HG03439 (cell line): ENCODE data around the gene PRKD1.
A peak's percentile ranks its signal among the peaks of the same experiment; 100 is the strongest.

Experiments
- ATAC-seq: cut with Tn5 transposase; IDR thresholded peaks from one replicate; pipeline ENCODE4 v1.9.1; 2021; ENCODE audit warnings: mild to moderate bottlenecking, moderate library complexity; ENCODE audit not compliant: unreplicated experiment

Gene PRKD1

DNA sequence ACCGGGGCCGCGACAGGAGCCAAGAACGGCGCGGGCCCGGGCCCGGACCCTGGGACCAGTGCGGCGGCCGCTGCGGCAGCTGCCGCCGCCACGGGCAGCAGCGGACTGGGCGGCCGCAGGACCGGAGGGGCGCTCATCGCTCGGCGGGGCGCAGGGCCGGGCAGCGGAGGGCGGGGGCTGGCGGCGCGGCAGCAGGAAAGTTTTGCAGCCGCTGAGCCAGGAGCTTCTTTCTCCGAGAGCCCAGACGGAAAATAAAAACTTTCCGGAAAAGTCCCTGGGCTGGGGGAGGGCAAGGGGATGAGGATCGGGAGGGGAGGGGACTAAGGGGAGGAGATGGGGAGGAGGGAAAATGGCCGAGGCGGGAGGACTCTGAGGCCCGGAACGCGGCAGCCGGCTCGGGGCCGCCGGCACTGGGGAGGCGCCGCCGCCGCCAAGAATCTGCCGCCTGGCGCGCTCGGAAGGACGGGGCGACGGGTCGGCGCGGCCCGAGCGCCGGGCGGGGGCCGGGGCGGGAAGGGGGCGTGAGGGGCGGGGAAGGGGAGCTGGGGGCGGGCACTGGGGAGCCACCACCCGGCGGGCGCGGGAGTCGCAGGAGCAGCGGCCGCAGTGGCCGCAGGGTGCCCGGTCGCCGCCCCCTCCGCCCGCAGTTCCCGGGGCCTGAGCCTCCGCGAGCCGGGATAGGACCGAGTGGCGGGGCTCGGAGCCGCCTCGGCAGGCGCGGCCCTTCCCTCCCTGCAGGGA lies at the start of gene PRKD1:
PRKD1 (minus strand) TSS at position 472 of the 741 bp plus-strand sequence.
- peak; percentile 55 for ATAC-seq

- no peak for ATAC-seq
Measured at GRCh38 chr14:29971101-29971500, 43.5 kb upstream of the PRKD1 start.

DNA sequence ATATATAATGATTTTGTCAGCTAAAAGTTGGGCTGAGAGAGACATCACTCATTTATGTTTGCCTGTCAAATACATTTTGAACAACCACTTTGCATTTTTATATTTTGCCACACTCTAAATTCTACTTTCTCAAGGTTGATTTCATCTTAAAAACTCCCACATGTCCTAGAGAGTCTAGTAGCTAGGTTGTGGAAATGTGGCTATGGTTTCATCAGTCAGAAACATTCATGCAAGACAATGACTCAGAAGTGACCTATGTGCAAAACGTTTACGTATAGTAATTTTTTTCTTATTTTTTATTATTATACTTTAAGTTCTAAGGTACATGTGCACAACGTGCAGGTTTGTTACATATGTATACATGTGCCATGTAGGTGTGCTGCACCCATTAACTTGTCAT lies 27.4 kb upstream of the PRKD1 start:
- no peak for ATAC-seq

- no peak for ATAC-seq
Measured at GRCh38 chr14:29953501-29953900, 25.9 kb upstream of the PRKD1 start.

DNA sequence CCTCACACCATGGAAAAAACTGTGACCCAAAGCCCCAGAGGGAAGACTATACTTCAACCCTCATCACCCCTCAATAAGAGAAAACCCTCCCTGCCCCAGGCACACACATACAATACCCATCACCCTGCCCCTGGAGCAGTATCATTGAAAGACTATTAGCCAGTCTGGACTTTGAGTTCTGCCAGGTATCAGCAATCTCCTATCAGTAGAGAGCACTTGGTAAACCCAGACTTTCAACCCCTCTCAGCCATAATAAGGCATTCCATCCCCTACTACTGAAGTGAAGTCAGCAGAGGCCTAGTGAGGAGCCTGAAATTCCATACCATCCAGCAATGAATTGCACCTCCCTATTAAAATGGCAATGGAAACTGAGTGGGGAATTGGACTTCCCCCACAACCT lies 16.4 kb upstream of the PRKD1 start:
- no peak for ATAC-seq

- no peak for ATAC-seq
Measured at GRCh38 chr14:29941401-29941800, 13.8 kb upstream of the PRKD1 start.

DNA sequence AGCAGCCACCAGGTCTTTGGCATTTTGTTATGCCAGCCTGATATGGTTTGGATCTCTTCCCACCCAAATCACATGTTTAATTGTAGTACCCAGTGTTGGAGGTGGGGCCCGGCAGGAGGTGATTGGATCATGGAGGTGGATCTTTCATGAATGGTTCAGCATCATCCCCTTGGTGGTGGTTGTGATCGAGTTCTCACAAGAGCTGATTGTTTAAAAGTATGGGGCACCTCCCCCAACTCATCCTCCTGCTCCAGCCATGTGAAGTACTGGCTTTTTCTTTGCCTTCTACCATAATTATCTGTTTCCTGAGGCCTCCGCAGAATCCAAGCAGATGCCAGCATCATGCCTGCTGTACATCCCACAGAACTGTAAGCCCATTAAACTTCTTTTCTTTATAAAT lies 12.8 kb upstream of the PRKD1 start:
- no peak for ATAC-seq

GRCh38 chr14:29937116-29937515 lies 9.5 kb upstream of the PRKD1 start:
- ATAC-seq: no peak

DNA sequence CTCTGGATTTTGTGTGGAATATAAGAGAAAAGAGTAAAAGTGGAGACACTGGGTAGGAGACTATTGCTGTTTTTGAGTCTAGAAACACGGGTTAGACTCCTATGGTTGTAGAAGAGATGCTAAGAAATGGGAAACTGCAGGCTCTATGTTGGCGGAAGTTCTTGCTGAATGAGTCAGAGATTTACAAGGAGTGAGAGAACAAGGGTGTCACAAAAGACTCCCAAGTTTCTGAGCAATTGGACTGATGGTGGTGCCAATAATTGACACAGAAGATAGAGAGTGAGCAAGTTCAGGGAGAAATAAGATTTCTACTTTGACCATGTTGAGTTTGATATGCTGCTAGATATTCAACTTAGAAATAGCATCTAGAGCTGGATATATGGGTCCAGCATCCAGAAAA lies 2.6 kb upstream of the PRKD1 start:
- no peak for ATAC-seq

DNA sequence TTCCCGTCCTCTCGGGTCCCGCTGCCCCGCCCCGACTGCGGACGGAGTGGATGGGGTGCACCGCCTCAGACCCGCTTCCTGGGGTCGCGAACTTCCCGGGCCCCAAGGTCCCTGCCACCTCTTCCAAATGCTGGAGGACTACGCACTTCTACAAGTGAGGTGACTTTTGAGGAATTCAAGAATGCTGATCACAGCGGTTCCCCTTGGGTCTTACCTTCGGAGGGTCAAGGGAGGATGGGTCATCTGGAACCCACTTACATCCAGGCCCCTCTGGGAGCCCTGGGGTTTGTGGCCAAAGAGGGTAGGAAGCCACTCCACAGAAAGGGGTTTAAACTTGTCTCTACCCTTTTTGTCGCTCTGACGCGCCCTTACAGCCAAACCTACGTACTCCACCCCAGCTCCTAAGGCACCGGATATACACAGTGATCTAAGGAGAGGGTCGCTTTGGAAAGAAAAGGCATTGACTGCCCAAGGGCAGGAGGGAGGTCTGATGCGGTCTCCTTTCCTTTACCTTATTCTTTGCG lies 532 bp upstream of the PRKD1 start:
- peak; percentile 4 for ATAC-seq

DNA sequence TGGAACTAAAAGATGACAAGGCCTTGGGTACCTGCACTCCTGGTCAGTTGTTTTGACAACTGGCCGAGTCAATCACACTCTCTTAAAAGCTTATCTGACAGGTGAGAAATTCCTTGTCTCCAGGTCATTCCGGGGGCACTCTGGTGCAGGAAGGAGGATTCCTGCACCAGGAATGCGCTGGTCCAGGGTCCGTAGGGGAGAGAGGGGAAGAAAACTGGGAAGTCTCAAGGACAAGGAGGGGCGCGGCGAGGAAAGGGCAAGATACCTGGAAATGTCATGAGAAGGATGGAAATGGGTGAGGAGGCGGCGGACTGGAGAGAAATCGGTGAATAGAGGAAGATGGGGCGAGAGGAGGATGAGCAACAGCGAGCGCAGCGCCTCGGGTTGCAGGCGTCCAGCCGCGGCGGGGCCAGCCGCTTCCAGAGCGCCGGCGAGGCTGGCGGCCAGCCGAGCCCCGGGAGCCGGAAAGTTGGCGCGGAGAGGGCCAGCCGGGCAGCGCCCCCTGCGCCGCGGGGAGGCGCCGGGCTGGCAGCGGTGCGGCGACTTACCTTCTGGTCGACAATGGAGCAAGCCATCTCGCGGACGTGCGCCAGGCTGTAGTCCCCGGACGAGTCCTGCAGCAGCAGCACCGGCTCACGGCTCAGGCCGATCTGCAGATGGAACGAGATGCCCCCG lies 809 bp downstream of the PRKD1 start:
- peak; percentile 53 for ATAC-seq

GRCh38 chr14:29926228-29926627 lies 1.4 kb downstream of the PRKD1 start:
- ATAC-seq: no peak

DNA sequence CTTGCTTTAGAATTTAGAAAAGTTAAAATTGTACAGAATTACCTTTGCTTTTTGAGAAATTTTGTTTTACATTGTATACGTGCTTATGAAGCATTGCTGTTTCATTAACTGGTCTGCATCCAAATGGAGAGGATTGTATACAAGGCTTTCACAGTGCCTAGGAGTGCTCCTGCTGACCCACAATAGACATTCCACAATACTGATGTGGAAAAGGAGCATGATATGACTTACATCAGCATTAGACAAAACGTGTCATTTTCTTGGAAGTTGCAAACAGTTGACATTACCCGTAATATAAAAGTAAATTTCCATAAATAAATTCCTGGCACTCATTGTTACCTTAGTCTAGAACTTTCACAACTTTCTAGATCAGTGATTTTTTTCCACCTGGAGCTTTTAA lies 1.9 kb downstream of the PRKD1 start:
- no peak for ATAC-seq

GRCh38 chr14:29925101-29925722 lies 2.4 kb downstream of the PRKD1 start:
- no peak for ATAC-seq

DNA sequence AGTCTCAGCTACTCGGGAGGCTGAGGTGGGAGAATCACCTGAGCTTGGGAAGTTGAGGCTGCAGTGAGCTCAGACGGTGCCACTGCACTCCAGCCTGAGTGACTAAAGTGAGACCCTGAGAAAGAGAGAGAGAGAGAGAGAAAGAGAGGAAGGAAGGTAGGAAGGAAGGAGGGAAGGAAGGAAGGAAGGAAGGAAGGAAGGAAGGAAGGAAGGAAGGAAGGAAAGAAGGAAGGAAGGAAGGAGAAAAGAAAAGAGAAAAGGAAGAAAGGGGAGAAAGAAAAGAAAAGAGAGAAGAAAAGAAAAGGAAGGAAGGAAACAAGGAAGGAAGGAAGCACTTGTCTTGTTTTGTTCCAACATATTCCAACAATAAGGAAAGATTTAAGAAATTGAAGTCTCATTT lies 7.8 kb downstream of the PRKD1 start:
- ATAC-seq: no peak

DNA sequence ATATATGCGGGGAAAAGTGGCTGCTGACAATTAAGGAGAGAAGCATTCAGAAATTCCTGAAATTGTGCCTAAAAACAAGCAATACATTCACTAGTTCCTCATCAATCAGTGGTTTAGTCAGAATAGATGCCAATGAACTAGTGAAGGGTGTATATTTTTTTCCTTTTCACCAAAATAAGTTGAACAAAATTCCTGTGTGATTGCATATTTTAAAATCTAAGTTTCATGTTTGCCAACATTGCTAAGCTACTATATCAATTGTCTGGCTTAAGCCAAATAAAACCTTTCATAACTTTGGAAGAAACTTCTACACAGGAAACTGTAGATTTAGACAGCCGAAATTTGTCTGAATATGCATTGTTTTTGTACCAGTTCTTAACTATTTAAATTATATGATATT lies 8.7 kb downstream of the PRKD1 start:
- ATAC-seq: no peak

GRCh38 chr14:29913566-29913965 lies 14.1 kb downstream of the PRKD1 start:
- ATAC-seq: no peak

GRCh38 chr14:29911810-29912209 lies 15.8 kb downstream of the PRKD1 start:
- no peak for ATAC-seq

DNA sequence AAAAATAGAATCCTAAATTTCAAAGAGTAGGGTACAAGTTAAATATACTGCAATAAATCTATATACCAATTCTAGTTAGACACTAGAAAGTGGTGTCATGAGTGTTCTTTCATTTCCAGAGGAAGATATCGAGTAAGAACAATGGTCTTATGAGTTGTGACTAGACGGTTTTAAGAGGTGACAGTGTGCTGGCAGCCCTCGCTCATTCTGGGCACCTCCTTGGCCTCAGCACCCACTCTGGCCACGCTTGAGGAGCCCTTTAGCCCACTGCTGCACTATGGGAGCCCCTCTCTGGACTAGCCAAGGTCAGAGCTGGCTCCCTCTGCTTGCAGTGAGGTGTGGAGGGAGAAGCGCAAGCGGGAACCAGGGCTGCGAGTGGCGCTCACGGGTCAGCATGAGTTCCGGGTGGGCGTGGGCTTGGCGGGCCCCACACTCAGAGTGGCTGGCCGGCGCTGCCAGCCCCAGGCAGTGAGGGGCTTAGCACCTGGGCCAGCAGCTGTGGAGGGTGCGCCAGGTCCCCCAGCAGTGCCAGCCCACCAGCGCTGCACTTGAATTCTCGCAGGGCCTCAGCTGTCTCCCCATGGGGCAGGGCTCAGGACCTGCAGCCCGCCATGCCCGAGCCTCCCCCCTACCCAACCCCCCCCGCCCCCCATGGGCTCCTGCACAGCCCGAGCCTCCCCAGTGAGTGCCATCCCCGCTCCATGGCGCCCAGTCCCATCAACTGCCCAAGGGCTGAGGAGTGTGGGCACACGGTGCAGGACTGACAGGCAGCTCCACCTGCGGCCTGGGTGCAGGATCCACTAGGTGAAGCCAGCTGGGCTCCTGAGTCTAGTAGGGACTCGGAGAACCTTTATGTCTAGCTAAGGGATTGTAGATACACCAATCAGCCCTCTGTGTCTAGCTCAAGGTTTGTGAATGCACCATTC lies 18.7 kb downstream of the PRKD1 start:
- no peak for ATAC-seq

- ATAC-seq: no peak
Measured at GRCh38 chr14:29906256-29906870, 21.3 kb downstream of the PRKD1 start.
